ENCODE results near the gene CFAP299. TPM values are rescaled to one million over a fixed set of nuclear protein-coding genes. Genes with fewer than 3 reads are reported as not detected.
"Not testable (repeated sequence)": the region's sequence is repeated elsewhere in the genome, so short reads cannot be mapped to it uniquely, and the experiment has no call there.

CFAP299 gene
- total and polyA plus RNA-seq, 5 donors: not detected

GRCh38 chr4:80331693-80332092 is 3.8 kb upstream of the CFAP299 start:
- Histone ChIP-seq H3K4me1 (ENCODE audit: control insufficient read depth, insufficient read depth, low read length) (no peaks in the 10 kb centered on the region), H3K27ac (ENCODE audit: low read length) (no peak overlapping the region), H3K9me3 (ENCODE audit: control insufficient read depth, low read length) (no peaks in the 10 kb centered on the region), H3K4me3 (ENCODE audit: low read length) (no peak overlapping the region), H3K27me3 (ENCODE audit: control insufficient read depth, insufficient read depth) (peaks cover 3% of the 10 kb centered on the region)
- 70% methylated on average over 2 of the region's 2 CpGs for WGBS
- intact Hi-C loops (cut with DNase I): loop anchor here in 1 of 4 donors (10.0 kb wide), 1 partner anchor 1377 kb away; no protein-coding TSS in a partner anchor
- DNase-seq (no peak), ATAC-seq (no peak)

DNA sequence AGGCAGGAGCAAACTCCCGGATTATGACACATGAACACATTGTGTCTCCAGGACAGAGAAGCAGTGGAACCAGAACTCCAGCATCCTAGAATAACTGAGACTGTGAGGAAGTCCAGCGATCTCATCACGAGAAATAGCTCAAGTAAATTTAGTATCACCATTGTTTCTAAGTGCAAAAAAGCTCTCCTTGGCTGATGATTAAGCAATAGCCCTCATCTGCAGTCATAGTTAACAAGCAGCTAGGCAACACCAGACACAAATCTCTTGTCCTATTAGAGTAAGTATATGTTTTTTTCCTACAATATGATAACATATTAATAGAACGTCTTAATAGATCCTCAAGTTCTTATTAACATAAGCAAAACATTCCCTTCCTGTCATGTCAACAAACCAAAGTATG is 2.4 kb upstream of the CFAP299 start:
- WGBS: 57% methylated on average over 4 of the region's 4 CpGs
- H3K4me3 ChIP-seq (ENCODE audit: low read length): no peak overlapping the region
- intact Hi-C loops (cut with DNase I): loop anchor here in 1 of 4 donors (10.0 kb wide), 1 partner anchor 1378 kb away; no protein-coding TSS in a partner anchor
- ATAC-seq (no peak), DNase-seq (no peak)
- peaks cover 3% of the 10 kb centered on the region for H3K27me3 ChIP-seq (ENCODE audit: control insufficient read depth, insufficient read depth)
- no peaks in the 10 kb centered on the region for H3K4me1 ChIP-seq (ENCODE audit: control insufficient read depth, insufficient read depth, low read length)
- no peaks in the 10 kb centered on the region for H3K9me3 ChIP-seq (ENCODE audit: control insufficient read depth, low read length)
- no peak overlapping the region for H3K27ac ChIP-seq (ENCODE audit: low read length)

DNA sequence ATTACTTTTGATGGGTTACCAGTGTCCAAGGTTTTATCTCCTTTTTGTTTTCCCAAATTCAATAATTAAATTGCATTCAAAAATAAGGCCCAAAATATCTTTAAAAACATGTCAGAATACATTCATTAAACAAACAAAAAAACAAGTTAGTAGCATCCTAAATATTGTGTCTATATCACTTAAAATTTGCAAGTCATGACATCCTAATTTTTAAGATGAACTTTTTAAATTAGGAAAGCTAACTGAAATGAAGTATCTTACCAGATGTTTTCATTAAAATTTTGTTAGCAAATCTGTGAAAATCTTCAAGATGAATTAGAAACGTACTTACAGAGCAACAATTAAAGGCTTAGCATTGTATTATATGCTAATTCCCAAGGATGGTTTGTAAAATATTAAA is 962 bp upstream of the CFAP299 start:
- no peaks in the 10 kb centered on the region for H3K9me3 ChIP-seq (ENCODE audit: control insufficient read depth, low read length)
- 57% methylated on average over 1 of the region's 1 CpG for whole genome bisulfite sequencing
- H3K27me3 ChIP-seq (ENCODE audit: control insufficient read depth, insufficient read depth): peaks cover 3% of the 10 kb centered on the region
- no peak for DNase-seq
- intact Hi-C loops (cut with DNase I): loop anchor here in 1 of 4 donors (10.0 kb wide), 1 partner anchor 1380 kb away; no protein-coding TSS in a partner anchor
- H3K4me1 ChIP-seq (ENCODE audit: control insufficient read depth, insufficient read depth, low read length): no peaks in the 10 kb centered on the region
- ATAC-seq: no peak
- H3K4me3 ChIP-seq (ENCODE audit: low read length): no peak overlapping the region
- no peak overlapping the region for H3K27ac ChIP-seq (ENCODE audit: low read length)

- H3K27ac ChIP-seq (ENCODE audit: low read length): no peak overlapping the region
- 12% methylated on average over 3 of the region's 3 CpGs for WGBS
- no peaks in the 10 kb centered on the region for H3K9me3 ChIP-seq (ENCODE audit: control insufficient read depth, low read length)
- ATAC-seq (no peak), DNase-seq (no peak)
- no peaks in the 10 kb centered on the region for H3K4me1 ChIP-seq (ENCODE audit: control insufficient read depth, insufficient read depth, low read length)
- H3K27me3 ChIP-seq (ENCODE audit: control insufficient read depth, insufficient read depth): peaks cover 3% of the 10 kb centered on the region
- H3K4me3 ChIP-seq (ENCODE audit: low read length): peak overlapping the region; percentile 60
- intact Hi-C loops (cut with DNase I): loop anchor here in 1 of 4 donors (10.0 kb wide), 1 partner anchor 1380 kb away; no protein-coding TSS in a partner anchor
Measured at GRCh38 chr4:80335226-80335553, 340 bp upstream of the CFAP299 start.

DNA sequence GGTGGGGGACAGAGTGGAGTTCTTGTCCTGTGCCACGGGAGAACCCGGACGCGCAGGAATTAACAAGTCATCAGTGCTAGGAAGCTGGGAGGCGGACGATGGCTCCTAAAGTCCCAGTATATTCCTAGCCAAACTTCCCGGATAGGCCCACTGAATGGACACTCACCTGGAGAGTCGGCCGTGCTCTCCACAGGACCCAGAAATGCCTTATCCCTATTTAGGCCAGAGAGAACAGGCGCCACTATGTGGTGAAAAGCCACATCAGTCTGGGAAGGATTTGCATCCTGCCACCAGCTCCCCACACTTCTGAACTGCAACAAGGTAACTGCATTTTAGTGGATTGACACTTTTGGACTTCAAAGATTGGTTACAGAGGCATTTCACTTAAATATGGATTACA is 1.1 kb downstream of the CFAP299 start:
- H3K27ac ChIP-seq (ENCODE audit: low read length): no peak overlapping the region
- WGBS: 12% methylated on average over 10 of the region's 10 CpGs

GRCh38 chr4:80340036-80340435 is 4.5 kb downstream of the CFAP299 start:
- Histone ChIP-seq H3K9me3 (ENCODE audit: control insufficient read depth, low read length) (no peaks in the 10 kb centered on the region), H3K4me3 (ENCODE audit: low read length) (no peak overlapping the region), H3K4me1 (ENCODE audit: control insufficient read depth, insufficient read depth, low read length) (no peaks in the 10 kb centered on the region), H3K27ac (ENCODE audit: low read length) (no peak overlapping the region), H3K27me3 (ENCODE audit: control insufficient read depth, insufficient read depth) (no peaks in the 10 kb centered on the region)
- 43% methylated on average over 2 of the region's 2 CpGs for WGBS
- DNase-seq (no peak), ATAC-seq (no peak)
- intact Hi-C loops (cut with DNase I): no loop called here

More for the DNA sequence above, 1.1 kb downstream of the CFAP299 start:
- Histone ChIP-seq H3K27me3 (ENCODE audit: control insufficient read depth, insufficient read depth) (peaks cover 3% of the 10 kb centered on the region), H3K4me1 (ENCODE audit: control insufficient read depth, insufficient read depth, low read length) (no peaks in the 10 kb centered on the region), H3K9me3 (ENCODE audit: control insufficient read depth, low read length) (no peaks in the 10 kb centered on the region), H3K4me3 (ENCODE audit: low read length) (no peak overlapping the region)
- ATAC-seq (peak; percentile 27 to 47), DNase-seq (peak in 1 of 3 donors; percentile 37)
- intact Hi-C loops (cut with DNase I): loop anchor here in 1 of 4 donors (10.0 kb wide), 1 partner anchor 1382 kb away; no protein-coding TSS in a partner anchor

DNA sequence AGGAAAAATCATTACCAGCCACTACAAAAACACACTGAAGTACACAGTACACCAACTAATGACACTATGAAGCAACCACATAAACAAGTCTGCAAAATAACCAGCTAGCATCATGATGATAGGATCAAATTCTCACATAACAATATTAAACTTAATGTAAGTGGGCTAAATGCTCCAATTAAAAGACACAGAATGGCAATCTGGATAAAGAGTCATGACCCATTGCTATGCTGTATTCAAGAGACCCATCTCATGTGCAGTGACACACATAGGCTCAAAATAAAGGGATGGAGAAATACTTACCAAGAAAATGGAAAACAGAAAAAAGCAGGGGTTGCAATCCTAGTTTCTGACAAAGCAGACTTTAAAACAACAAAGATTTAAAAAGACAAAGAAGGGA is 7.2 kb downstream of the CFAP299 start:
- ATAC-seq; H3K27me3 ChIP-seq (ENCODE audit: control insufficient read depth, insufficient read depth); H3K27ac ChIP-seq (ENCODE audit: low read length); H3K9me3 ChIP-seq (ENCODE audit: control insufficient read depth, low read length); intact Hi-C loops (cut with DNase I); DNase-seq; H3K4me1 ChIP-seq (ENCODE audit: control insufficient read depth, insufficient read depth, low read length); H3K4me3 ChIP-seq (ENCODE audit: low read length): not testable (repeated sequence)

DNA sequence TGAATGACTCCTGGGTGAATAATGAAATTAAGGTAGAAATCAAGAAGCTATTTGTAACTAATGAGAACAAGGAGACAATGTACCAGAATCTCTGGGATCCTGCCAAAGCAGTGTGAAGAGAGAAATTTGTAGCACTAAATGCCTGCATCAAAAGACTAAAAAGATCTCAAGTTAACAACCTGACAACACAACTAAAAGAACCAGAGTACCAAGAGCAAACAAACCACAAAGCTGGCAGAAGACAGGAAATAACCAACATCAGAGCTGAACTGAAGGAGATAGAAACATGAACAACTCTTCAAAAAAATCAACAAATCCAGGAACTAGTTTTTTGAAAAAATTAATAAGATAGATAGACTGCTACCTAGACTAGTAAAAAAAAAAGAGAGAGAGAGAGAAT is 8.4 kb downstream of the CFAP299 start:
- DNase-seq: no peak
- no peaks in the 10 kb centered on the region for H3K4me1 ChIP-seq (ENCODE audit: control insufficient read depth, insufficient read depth, low read length)

GRCh38 chr4:80360084-80360483 is 24.6 kb downstream of the CFAP299 start:
- no peak overlapping the region for H3K27ac ChIP-seq (ENCODE audit: low read length)
- DNase-seq (peak in 1 of 3 donors; percentile 3), ATAC-seq (no peak)
- H3K27me3 ChIP-seq (ENCODE audit: control insufficient read depth, insufficient read depth): no peaks in the 10 kb centered on the region
- intact Hi-C loops (cut with DNase I): loop anchor here in 3 of 4 donors (5.0 to 10.0 kb wide), 5 partner anchors 625 to 692 kb away; no protein-coding TSS in a partner anchor
- WGBS: 33% methylated on average over 3 of the region's 3 CpGs
- no peaks in the 10 kb centered on the region for H3K4me1 ChIP-seq (ENCODE audit: control insufficient read depth, insufficient read depth, low read length)
- no peak overlapping the region for H3K4me3 ChIP-seq (ENCODE audit: low read length)
- H3K9me3 ChIP-seq (ENCODE audit: control insufficient read depth, low read length): no peaks in the 10 kb centered on the region

More for the DNA sequence above, 8.4 kb downstream of the CFAP299 start:
- H3K27me3 ChIP-seq (ENCODE audit: control insufficient read depth, insufficient read depth): no peaks in the 10 kb centered on the region
- no peak for ATAC-seq
- H3K27ac ChIP-seq (ENCODE audit: low read length): no peak overlapping the region
- no peaks in the 10 kb centered on the region for H3K9me3 ChIP-seq (ENCODE audit: control insufficient read depth, low read length)
- no peak overlapping the region for H3K4me3 ChIP-seq (ENCODE audit: low read length)
- intact Hi-C loops (cut with DNase I): no loop called here

DNA sequence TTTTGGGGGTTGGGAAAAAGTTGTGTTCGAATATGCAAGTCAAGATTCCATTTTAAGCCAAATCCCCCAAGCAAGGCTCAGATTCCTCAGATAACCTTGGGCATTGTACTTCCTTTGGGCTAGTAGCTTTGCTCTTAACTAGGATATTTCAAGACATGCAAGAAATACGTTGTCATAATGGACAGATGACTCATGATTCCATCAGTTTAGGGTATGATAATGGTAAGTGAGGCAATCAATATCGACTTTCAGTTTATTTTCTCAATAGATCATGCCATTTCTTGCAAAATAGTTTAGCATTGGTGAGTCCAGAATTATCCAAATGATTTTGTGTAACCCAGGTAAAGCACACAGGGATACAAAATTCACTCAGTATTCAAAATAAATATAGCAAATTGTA is 25.4 kb downstream of the CFAP299 start:
- Histone ChIP-seq H3K27me3 (ENCODE audit: control insufficient read depth, insufficient read depth) (no peaks in the 10 kb centered on the region), H3K27ac (ENCODE audit: low read length) (no peak overlapping the region), H3K9me3 (ENCODE audit: control insufficient read depth, low read length) (no peaks in the 10 kb centered on the region), H3K4me3 (ENCODE audit: low read length) (no peak overlapping the region), H3K4me1 (ENCODE audit: control insufficient read depth, insufficient read depth, low read length) (no peaks in the 10 kb centered on the region)
- intact Hi-C loops (cut with DNase I): loop anchor here in 3 of 4 donors (5.0 to 10.0 kb wide), 5 partner anchors 624 to 691 kb away; no protein-coding TSS in a partner anchor
- ATAC-seq (no peak), DNase-seq (no peak)
- 47% methylated on average over 3 of the region's 3 CpGs for WGBS

DNA sequence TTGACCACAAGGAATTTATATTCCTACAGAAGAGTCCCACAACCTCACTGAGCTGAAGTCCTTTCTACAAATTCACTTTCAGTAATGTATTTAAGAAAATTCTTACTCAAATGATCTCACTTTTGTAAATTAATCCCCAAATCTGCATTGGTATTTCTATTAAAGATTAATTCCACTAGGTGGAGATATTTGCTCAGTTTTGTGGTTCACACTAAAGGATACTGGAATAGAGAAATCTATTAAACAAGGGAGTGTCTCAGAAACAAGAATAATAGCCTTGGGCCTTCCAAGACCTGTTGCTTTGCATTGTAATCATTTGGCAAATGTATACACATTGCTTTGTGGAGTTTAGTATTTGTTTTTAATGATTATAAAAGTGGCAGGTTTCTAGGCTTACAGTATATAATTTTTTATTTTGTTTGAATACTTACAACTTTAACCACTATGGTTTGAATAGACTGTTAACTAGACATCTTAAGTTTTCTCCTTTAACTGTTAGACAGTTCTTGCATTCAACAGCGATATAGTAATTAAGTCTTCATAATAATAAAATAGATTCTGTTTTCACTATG is 25.9 kb downstream of the CFAP299 start:
- ATAC-seq (no peak), DNase-seq (no peak)
- no peaks in the 10 kb centered on the region for H3K4me1 ChIP-seq (ENCODE audit: control insufficient read depth, insufficient read depth, low read length)
- H3K27ac ChIP-seq (ENCODE audit: low read length): no peak overlapping the region
- H3K27me3 ChIP-seq (ENCODE audit: control insufficient read depth, insufficient read depth): no peaks in the 10 kb centered on the region
- no peaks in the 10 kb centered on the region for H3K9me3 ChIP-seq (ENCODE audit: control insufficient read depth, low read length)
- intact Hi-C loops (cut with DNase I): loop anchor here in 3 of 4 donors (5.0 to 10.0 kb wide), 5 partner anchors 623 to 691 kb away; no protein-coding TSS in a partner anchor
- no peak overlapping the region for H3K4me3 ChIP-seq (ENCODE audit: low read length)
- WGBS: 75% methylated on average over 1 of the region's 1 CpG
